Endothelial cell of umbilical vein (primary cell): Measurements from ENCODE around the gene TSHB.

Source experiments
- EZH2 ChIP-seq: IDR thresholded peaks from 2 replicates; pipeline ENCODE4 v1.6.1; 2012; ENCODE audit warnings: borderline replicate concordance, low read depth, mild to moderate bottlenecking, moderate library complexity, low read length, inconsistent platforms; ENCODE audit not compliant: severe bottlenecking
- FOS ChIP-seq: IDR thresholded peaks from 2 replicates; pipeline ENCODE4 v1.6.1; 2011; ENCODE audit warnings: mild to moderate bottlenecking, low read length, moderate library complexity, borderline replicate concordance; ENCODE audit not compliant: insufficient read depth
- GATA2 ChIP-seq: IDR thresholded peaks from 2 replicates; pipeline ENCODE4 v1.7.0; 2011; ENCODE audit warnings: low read depth, mild to moderate bottlenecking, moderate library complexity, mixed read lengths, low read length; ENCODE audit not compliant: insufficient read length, insufficient read depth
- JUN ChIP-seq: IDR thresholded peaks from 2 replicates; pipeline ENCODE4 v1.6.1; 2011; ENCODE audit warnings: borderline replicate concordance, low read depth; ENCODE audit not compliant: insufficient read length, insufficient read depth
- MYC ChIP-seq: IDR thresholded peaks from one replicate; pipeline ENCODE4 v1.6.1; 2011; ENCODE audit warnings: mild to moderate bottlenecking, low read depth, low read length
- POLR2A ChIP-seq: IDR thresholded peaks from 2 replicates; pipeline ENCODE4 v1.6.1; 2012; ENCODE audit warnings: low read depth, mild to moderate bottlenecking, control low read depth, low read length
- POLR2AphosphoS5 ChIP-seq: IDR thresholded peaks from 2 replicates; pipeline ENCODE4 v1.6.1; 2012; ENCODE audit warnings: low read depth, mild to moderate bottlenecking, control low read depth, low read length, moderate library complexity; ENCODE audit not compliant: insufficient read depth
- TF ChIP-seq, protein P1 (sequence below), 2 donors: IDR thresholded peaks; 1 replicate in 1 of 2; 2 replicates in 1 of 2; pipeline ENCODE4 v1.5.1; 2011; ENCODE audit warnings: low read length in 2 of 2, mild to moderate bottlenecking in 2 of 2, moderate library complexity in 2 of 2, control low read depth in 1 of 2, inconsistent platforms in 1 of 2, low read depth in 1 of 2; ENCODE audit not compliant: insufficient read depth in 1 of 2; ENCODE audit errors: extremely low read depth in 1 of 2
- TF ChIP-seq, protein P2 (sequence below): IDR thresholded peaks from 2 replicates; pipeline ENCODE4 v1.6.1; 2011; ENCODE audit not compliant: insufficient read depth, insufficient read length

DNA sequence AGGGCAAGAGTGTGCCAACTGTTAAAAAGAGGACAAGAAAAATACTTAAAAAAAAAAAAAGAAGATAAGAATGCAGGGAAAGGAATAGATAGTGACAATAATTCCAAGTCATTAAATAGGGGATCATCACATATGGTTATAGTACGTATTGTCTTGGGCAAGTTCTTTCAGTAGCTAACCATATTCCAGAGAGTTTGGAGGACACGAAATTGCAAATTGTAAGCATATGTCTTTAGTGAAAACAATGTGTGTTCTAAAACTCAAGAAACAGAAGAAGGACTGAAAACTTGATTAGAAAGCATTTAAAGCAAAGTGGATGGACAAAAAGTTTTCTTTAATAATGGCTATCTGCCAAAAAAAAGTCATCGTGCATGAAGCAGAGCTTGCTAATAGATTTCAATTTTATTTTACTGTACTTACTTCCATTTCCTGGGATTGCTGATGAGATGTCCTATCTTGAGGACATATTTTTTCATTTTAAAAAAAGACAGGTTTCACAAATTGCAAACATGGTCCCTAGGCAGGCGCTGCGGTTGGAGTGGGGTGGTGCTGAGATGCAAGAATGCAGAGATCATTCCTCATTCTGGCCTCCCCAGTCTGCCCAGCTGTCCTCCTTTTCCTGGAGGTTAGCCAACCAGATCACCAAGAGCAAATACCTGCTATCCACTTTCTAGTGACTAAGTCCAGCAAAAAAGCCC, 47.8 kb downstream of the TSHB start:
- TF ChIP-seq, protein P1, sequence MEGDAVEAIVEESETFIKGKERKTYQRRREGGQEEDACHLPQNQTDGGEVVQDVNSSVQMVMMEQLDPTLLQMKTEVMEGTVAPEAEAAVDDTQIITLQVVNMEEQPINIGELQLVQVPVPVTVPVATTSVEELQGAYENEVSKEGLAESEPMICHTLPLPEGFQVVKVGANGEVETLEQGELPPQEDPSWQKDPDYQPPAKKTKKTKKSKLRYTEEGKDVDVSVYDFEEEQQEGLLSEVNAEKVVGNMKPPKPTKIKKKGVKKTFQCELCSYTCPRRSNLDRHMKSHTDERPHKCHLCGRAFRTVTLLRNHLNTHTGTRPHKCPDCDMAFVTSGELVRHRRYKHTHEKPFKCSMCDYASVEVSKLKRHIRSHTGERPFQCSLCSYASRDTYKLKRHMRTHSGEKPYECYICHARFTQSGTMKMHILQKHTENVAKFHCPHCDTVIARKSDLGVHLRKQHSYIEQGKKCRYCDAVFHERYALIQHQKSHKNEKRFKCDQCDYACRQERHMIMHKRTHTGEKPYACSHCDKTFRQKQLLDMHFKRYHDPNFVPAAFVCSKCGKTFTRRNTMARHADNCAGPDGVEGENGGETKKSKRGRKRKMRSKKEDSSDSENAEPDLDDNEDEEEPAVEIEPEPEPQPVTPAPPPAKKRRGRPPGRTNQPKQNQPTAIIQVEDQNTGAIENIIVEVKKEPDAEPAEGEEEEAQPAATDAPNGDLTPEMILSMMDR (IDR thresholded peaks at IDR 0.05; ENCODE audit: extremely low read depth in 1 of 2, insufficient read depth in 1 of 2, low read depth in 1 of 2, low read length in 2 of 2), result no peak
- TF ChIP-seq JUN, result no peak
- no peak for TF ChIP-seq FOS
- TF ChIP-seq POLR2AphosphoS5, result no peak
- TF ChIP-seq, protein P2, sequence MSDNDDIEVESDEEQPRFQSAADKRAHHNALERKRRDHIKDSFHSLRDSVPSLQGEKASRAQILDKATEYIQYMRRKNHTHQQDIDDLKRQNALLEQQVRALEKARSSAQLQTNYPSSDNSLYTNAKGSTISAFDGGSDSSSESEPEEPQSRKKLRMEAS, result no peak
- no peak for TF ChIP-seq POLR2A
- no peak for TF ChIP-seq EZH2
- TF ChIP-seq MYC, result no peak
- TF ChIP-seq GATA2, result no peak
